Testis (tissue), 2 donors: ENCODE data around the gene DEDD.

Experiments
- POLR2A ChIP-seq: fragments of 450-650 bp; IDR thresholded peaks from one replicate; pipeline ENCODE4 v1.6.1; 2017; ENCODE audit warnings: antibody characterized with exemption, mild to moderate bottlenecking, moderate library complexity
- TF ChIP-seq, protein P1 (sequence below), 3 experiments: fragments of 450-650 bp in 2 of 3; fragments of 200-600 bp in 1 of 3; sonication (generic) in 1 of 3; IDR thresholded peaks; one replicate each; pipeline ENCODE4 v1.5.1; 2016 to 2019; ENCODE audit warnings: antibody characterized with exemption in 3 of 3, mild to moderate bottlenecking in 2 of 3, moderate library complexity in 1 of 3

- TF ChIP-seq, protein P1, sequence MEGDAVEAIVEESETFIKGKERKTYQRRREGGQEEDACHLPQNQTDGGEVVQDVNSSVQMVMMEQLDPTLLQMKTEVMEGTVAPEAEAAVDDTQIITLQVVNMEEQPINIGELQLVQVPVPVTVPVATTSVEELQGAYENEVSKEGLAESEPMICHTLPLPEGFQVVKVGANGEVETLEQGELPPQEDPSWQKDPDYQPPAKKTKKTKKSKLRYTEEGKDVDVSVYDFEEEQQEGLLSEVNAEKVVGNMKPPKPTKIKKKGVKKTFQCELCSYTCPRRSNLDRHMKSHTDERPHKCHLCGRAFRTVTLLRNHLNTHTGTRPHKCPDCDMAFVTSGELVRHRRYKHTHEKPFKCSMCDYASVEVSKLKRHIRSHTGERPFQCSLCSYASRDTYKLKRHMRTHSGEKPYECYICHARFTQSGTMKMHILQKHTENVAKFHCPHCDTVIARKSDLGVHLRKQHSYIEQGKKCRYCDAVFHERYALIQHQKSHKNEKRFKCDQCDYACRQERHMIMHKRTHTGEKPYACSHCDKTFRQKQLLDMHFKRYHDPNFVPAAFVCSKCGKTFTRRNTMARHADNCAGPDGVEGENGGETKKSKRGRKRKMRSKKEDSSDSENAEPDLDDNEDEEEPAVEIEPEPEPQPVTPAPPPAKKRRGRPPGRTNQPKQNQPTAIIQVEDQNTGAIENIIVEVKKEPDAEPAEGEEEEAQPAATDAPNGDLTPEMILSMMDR (IDR thresholded peaks at IDR 0.05): no peak
- TF ChIP-seq POLR2A: no peak
Measured at GRCh38 chr1:161114556-161114955, 17.9 kb downstream of the DEDD start.
